Muscle of back (tissue), 11 donors: ENCODE measurements around the gene RGS9. TPM values are rescaled to one million over a fixed set of nuclear protein-coding genes. Genes with fewer than 3 reads are reported as not detected.

Source experiments
- DNase-seq, 3 donors: peaks; one replicate each; pipeline versions ENCODE4 v3.0.0 to v3.0.0-alpha.2; 2013
- polyA plus RNA-seq, 10 donors: library from polyadenylated mRNA; unstranded; fragments of 120-200 nt; gene quantifications; one replicate each; pipeline ENCODE4 v1.2.1, GENCODE V29; 2013; ENCODE audit not compliant: insufficient read length in 10 of 10

Gene RGS9
- polyA plus RNA-seq, 10 donors: 2.2 to 5.0 (median 3.2) TPM

DNA sequence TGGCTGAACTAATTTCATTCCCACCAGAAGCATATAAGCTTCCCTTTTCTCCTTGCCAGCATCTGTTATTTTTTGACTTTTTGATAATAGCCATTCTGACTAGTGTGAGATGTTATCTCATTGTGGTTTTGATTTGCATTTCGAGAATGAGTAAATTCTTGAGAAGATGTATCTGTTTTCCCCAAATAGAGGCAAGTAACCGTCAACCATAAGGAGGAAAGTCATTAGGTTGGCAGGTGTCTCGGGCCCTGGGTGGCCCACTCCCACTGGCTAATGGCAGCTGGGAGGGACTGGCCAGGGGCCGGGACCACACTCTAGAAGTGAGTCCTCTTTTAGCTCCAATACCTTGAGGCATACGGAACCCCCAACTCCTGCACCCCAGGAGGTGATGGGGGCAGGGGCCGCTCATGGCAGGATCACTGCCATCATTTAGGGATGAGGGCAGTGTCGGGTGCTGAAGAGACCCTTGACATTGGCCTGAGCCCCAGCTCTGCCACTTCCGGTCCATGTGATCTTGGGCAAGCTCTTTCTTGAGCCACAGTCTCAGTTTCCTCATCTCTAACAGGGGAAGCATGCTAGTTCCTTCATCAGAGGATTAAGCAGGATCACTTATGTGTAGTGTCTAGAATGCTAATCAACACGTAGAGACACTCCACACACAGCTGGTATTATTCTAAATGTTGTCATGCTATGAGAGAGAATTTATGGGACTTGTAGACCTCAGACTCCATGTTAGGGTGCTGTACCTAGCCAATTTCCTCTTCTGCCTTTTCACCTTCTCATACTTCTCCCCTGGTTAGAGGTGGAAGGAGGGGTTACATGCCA, 44.3 kb downstream of the RGS9 start:
- DNase-seq: no peak

DNA sequence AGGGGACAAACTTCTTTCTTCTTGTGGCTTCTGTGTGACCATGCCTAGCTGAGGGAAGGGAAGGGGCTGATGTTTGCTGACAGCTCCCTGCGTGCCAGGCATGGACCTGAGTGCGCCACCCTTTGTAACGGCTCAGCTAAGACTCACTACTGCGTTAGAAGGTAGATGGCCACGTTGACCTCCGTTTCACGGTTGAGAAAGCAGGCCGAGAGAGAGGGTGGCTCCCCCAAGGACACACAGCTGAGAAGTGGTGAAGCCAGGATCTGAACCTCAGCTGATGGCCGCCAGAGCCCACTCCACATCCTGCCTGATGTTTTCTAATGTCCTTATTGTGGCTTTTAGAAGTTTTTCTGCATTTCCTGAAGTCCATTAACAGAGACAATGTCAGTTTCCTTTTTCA, 45.1 kb downstream of the RGS9 start:
- no peak for DNase-seq

DNA sequence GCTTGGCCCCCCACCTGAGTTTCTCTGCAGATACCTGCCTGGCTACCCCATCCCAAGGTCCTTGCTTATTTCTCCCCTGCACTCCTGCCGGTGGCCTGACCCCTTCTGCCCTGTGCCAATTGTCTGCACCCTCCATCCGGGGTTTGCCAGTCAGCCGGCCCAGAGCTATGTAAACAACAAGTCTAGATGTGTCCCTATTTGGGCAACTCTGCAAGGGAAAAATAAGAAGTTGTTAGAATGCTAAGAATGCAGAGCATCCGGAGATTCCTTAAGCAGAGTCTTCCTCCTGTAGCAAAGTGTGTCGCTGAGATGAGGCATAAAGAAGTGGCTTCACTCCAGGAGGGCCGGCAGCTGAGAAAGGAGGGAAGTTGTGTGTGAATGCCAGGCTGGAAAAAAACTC, 46.6 kb downstream of the RGS9 start:
- peak in 1 of 3 donors; percentile 49 for DNase-seq

DNA sequence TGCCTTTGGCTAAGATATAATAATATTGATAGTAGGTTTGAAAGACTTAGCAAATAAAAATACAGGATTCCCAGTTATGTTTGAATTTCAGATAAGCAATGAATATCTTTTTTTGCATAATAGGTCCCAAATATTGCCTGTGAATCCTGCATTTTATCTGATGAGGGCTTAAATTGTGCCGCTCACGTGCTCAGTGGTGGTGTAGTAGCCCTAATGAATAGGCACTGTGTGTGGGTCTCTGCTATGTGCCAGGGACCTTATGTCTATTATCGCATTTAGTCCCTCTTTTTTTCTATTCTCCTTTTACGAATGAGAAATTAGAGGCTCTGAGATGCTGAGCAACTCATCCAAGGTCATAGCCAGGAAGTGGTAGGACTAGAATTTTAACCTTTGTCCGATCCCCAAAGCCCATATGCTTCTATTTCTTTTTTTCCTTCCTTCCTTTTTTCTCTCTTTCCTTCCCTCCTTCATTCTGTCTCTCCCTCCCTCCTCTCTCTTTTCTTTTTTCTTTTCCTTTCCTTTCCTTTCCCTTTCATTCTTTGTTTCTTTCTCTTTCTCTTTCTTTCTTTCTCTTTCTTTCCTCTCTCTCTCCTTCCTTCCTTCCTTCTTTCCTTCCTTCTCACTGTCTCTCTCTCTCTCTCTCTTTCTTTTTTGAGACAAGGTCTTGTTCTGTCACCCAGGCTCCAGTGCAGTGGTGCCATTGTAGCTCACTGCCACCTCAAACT, 47.2 kb downstream of the RGS9 start:
- DNase-seq: no peak

DNA sequence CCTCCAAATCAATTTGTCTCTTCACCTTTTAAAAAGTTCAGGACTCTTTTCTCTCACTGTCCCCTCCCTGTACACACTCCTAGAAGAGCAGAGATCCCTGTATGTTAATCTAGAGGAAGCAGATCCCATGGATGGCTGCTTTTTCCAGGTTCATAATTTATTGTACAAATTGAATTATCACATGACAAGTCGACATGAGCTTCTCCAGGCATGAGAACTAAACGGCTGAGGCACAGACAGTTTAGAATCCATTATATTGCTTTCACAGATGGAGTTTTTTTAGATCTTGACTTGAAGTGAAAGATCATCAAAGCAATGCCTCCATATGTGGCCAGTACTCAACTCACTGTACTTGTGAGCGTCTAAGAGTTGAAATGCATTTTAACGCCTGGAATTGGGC, 47.9 kb downstream of the RGS9 start:
- no peak for DNase-seq

DNA sequence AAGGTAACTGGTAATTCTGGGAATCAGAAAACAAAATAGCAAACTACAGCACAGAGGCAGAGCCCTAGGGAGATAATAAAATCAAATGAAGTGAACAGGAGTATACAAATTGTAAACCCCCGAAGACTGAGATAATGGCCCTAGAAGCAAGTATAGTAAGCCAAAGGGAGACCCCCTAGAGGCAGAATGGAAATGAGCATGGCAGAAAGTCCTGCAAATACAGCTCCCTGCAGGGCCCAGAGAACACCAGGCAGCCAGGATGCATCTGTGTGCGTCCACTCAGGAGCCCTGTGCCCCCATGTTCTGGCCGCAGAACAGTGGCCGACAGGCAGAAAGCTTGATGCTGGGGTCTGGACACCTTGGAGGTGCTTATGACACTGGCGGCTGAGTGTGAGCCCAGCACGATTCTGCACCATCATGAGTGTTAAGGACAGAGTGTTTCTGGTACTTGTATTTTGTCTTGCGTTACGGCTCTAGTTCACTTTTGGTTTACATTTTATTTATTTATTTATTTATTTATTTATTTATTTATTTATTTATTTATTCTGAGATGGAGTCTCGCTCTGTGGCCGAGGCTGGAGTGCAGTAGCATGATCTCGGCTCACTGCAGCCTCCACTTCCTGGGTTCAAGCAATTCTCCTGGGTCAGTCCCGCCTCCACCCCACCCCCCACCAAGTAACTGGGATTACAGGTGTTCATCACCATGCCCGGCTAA, 48.7 kb downstream of the RGS9 start:
- no peak for DNase-seq

DNA sequence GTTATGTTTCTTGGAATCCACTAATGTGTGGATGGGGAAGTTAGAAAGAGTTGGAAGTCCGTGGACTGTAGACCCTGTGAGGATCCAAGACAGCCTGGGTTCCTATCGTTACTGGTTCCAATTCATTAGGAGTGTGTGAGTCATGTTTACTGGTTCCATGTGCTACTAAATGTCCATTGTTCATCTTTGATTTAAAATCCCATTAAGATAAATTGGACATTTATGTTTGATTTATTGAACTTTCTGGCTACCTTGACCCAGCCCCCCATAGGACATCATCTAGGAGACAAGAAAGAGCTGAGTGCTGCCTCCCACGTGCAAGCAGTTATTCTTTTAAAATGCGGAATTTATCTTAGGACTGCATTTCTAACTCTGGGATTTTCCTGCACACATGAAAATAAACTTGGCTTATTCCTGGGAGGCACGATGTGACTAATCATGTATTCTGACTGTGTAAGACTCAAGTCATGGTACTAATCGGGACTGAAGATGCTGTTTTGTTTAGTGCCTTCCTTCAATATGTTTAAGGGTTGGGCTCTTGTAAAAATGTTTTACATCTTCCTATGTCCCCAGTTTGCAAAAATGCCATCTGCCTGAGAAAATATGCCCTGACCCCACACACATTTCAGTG, 53.4 kb downstream of the RGS9 start:
- DNase-seq: no peak

DNA sequence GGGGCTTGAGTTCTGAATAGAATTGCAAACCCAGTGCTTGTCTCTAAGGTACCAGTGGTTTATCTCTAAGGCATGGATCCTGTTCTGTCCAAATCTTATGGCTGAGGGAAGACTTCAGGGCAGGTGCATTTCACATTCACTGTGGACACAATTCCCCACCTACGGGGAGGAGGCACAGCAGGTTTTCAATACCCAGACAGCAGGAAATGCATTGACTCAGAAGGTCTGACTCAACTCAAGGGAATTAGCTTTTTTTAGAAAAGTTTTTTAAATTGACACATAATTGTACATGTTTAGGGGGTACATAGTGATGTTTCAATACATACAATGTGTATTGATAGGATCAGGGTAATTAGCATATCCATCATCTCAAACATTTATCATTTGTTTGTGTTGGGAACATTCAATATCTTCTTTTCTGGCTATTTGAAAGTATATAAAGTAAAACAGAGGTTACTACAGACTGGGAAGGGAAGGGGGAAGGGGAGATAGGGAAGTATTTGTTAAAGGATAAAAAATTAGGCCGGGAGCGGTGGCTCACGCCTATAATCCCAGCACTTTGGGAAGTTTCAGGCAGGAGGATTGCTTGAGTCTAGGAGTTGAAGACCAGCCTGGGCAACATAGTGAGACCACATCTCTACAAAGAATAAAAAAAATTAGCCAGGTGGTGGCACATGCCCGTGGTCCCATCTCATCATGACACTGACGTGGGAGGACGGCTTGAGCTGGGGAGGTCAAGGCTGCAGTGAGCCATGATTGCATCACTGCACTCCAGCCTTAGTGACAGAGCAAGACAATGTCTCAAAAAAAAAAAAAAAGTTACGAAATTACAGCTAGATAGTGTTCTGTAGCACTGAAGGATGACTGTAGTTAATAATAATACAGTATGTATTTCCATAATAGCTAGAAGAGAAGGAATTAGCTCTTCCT, 54.9 kb downstream of the RGS9 start:
- no peak for DNase-seq

DNA sequence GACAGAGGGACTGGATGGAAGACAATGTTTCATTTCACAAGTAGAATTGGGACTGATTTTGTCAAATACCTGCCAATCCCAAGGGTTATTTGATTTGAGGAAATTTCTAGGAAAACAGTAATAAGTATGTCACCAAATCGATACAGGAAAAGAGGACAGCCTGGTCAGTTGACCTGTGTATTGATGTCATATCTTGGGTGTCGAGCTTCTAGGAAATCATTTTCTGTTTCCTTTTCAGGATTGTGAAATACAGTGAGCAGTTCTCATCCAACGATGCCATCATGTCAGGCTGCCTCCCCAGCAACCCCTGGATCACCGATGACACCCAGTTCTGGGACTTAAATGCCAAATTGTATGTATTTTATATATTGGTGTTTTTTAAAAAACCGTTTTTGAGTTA, 56.1 kb downstream of the RGS9 start:
- no peak for DNase-seq

DNA sequence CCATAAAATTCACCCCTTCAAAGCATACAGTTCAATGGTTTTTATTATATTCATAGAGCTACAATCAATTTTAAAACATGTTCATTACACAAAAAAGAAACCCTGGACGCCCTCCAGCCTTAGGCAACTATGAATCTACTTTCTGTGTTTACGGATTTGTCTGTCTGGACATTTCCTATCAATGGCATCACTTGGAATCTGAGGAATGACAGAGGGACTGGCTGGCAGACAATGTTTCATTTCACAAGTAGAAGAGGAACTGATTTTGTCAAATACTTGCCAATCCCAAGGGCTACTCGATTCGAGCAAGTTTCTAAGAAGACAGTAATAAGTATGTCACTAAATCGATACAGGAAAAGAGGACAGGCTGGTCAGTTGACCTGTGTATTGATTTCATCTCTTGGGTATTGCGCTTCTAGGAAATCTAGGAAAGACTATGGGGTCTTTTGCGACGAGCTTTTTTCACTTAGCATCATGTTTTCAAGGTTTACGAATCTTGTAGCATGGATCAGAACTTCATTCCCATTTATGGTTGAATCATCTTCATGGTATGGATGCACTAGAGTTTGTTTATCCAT, 56.6 kb downstream of the RGS9 start:
- DNase-seq: no peak

DNA sequence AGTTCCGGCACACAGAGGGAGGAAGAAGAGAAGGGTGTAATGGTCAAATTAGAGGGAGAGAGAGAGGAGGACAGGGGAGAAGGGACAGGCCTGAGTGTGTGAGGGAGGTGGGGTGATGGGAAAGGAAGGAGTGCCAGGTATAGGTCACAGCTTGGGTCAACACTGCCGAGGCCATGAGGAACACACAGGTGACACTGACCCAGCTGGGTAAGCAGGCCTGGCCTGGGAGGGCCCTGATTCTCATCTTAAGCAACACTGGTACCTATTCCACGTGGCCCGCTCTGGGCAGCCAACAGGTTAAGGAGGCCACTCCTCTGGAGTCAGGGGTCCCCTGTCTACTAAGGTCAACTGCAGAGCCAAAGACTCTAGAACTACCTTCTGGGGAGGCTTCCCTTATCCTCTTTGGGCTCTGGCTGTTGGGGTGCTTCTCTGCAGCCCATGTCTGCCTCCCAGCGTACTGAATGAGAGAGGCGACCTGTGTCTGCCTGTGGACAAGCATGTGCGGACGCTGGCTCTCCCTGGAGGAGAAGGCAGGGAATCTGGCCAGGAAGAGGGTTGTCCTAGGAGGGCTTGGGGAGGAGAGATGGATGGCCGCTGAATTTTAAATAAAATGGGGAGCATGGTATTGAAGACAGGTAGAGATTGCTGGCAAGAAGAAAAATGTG, 57.6 kb downstream of the RGS9 start:
- no peak for DNase-seq

DNA sequence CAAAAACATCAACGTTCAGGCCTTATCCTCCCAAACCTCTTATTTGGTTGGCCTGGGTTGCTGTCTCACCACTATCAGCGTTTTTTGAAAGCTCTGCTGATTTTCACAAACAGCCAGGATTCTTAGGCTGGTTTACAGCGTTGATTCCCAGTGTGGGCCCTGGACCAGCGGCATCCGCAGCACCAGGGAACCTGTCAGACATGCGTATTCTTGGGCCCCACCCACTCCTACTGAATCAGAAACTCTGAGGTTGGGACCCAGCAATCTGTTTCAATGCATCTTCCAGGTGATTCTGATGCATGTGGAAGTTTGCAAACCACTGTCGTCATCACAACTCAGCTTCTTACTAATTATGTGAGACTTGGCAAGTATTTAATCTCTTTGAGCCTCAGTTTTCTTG, 58.5 kb downstream of the RGS9 start:
- no peak for DNase-seq

DNA sequence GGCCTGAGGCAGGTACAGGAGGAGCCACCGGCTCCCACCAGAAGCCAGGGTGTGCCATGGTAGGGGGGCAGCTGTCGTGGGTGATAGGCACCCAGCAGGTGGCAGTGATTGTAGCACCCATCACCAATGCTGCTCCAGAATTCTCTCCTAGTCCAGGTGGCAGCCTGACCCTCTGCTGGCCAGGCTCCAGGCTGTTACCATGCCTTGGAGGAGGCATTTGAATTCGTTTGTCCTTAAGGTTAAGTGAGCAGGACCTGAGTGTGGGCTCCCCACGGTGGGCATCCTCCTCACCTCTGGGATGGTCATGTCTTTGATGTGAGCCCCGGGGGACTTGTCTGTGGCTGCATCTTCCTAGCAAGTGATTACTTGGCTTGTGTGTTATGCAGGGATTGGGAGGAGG, 59.4 kb downstream of the RGS9 start:
- no peak for DNase-seq

DNA sequence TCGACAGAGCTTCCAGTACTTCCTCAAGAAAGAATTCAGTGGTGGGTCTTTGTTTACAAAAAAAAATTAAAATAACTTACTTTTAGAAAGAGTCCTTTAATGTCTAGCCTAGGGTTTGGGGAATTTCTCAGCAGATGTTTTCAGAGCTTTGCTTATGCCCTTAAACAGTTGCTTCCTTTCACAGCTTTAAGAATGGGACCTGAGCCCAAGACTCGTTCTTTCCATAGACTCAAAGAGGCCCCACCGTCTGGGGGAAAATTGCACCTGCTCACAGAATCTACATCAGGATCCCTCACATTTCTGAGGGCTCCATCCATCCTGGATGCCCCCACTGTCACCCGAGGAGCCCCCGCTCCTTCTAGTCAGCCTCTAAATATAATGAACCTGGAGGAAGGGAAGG, 60.0 kb downstream of the RGS9 start:
- DNase-seq: peak in 2 of 3 donors; percentile 36 to 65

DNA sequence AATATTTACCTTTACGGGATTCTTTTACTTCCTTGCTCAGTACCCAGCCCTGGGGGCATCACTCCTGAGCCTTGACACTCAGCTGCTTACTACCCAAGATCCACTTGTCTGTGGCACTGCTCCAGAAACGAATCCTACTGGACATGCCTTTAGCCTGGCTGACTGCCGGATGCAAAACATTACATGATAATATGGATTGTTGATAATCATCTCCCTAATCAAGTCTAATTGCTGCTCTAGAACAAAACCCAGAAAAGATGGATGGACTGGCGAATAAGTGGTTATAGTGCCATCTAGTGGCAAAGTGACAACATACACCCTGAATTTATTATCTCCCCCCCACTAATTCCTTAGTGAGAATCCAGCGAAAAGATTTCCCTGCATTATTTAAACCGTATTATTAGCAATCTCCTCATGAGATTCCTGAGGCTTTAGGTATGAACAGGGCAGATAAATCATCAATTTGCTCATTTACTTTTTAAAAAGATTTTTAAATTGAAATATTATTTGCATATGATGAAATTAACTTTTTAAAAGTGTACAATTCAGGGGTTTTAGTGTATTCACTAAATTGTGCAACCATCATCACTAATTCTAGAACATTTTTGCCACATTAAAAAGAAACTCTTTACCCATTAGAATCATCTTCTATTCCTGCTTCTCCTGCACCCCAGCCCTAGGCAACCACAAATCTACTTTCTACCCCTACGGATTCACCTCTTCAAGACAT, 61.6 kb downstream of the RGS9 start:
- DNase-seq: peak; percentile 47 to 73 (median 59)

DNA sequence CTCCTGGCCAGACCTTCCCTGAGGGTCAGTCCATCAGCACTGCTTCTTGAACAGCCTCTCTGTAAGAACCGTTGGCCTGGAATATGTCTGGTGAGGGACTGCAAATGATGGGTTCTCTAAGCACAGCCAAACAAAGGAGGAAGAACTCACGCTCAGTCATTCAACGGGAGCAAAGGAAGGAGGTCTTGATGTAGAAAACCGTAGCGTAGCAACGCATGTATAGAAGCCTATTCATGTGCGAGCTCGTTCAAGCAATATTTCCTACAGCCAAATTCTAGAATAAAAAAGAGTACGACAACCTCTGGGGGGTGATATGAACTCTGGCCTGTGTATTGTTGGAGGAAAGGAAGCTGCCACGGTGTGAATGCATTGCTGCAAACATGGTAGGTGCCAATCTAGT, 64.2 kb downstream of the RGS9 start:
- DNase-seq: no peak

DNA sequence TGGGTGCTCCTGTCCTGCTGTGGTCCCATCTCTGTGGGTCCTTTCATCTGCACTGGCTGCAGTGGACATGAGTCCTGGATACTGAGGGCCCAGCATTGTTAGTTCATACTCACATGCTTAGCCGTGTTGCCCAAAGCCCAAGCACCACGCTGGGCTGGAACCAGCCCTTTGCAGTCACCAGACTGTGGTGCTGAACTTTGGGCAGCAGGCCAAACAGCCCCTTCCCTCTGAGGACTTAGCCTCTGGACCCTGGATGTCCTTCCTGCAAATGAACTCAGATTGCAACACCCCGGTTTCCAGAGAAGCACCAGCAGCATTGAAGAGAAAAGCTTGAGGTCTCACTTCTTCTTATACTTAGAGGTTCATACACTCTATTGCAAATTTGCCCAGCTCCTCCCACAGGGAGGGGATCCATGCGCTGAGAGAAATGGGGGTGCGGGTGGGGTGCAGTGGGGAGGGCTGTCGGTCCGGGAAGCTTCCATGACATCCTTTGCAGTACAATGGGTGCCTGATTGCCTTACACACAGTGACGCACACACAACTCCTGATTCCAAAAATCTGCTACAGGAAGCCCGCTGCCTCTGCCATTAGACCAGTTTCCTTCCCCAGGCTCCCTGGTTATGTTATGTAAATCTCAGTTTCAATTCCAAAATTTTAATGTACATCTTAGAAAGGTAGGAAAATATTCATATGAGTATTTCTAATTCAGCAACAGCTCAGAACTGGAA, 65.8 kb downstream of the RGS9 start:
- DNase-seq: no peak

DNA sequence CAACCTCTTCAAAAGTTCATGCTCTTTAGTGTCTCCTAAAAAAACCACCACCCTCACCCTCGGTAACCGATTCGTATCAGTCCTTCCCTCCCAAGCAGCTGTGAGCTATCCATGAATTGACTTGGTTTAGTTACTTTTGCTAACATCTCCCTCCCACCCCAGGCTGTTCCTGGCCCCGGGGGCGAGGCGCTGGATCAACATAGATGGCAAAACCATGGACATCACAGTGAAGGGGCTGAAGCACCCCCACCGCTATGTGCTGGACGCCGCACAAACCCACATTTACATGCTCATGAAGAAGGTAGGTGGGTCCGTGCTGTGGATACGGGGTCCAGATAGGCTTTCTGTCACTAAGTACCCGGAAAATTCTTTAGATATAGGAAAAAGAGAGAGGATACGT, 66.8 kb downstream of the RGS9 start:
- no peak for DNase-seq

DNA sequence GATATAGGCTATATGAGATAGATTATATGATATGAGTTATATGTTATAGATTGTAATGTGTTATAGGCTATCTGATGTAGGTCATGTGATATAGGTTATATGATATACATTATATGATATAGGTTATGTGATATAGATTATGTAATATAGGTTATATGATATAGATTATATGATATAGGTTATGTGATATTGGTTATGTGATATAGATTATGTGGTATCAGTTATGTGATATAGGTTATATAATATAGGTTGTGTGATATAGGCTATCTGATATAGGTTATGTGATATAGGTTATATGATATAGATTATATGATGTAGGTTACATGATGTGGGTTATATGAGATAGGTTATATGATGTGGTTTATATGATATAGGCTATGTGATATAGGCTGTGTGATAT, 68.5 kb downstream of the RGS9 start:
- DNase-seq: no peak
